Fibroblast of lung (primary cell): Measurements from ENCODE around the gene NKX6-2.

Source experiments
- EZH2 ChIP-seq: IDR thresholded peaks from 2 replicates; pipeline ENCODE4 v1.5.1; 2012; ENCODE audit warnings: low read length, control low read depth, mild to moderate bottlenecking; ENCODE audit errors: missing control alignments
- TF ChIP-seq, protein P1 (sequence below), 2 donors: IDR thresholded peaks in 1 of 2; conservative IDR thresholded peaks in 1 of 2; 1 replicate in 1 of 2; 2 replicates in 1 of 2; pipeline ENCODE4 v1.5.1; 2011 to 2012; ENCODE audit warnings: low read length in 2 of 2, control low read depth in 1 of 2, inconsistent platforms in 1 of 2, low read depth in 1 of 2, mild to moderate bottlenecking in 1 of 2

GRCh38 chr10:132735341-132735775 is 50.6 kb downstream of the NKX6-2 start:
- TF ChIP-seq, protein P1, sequence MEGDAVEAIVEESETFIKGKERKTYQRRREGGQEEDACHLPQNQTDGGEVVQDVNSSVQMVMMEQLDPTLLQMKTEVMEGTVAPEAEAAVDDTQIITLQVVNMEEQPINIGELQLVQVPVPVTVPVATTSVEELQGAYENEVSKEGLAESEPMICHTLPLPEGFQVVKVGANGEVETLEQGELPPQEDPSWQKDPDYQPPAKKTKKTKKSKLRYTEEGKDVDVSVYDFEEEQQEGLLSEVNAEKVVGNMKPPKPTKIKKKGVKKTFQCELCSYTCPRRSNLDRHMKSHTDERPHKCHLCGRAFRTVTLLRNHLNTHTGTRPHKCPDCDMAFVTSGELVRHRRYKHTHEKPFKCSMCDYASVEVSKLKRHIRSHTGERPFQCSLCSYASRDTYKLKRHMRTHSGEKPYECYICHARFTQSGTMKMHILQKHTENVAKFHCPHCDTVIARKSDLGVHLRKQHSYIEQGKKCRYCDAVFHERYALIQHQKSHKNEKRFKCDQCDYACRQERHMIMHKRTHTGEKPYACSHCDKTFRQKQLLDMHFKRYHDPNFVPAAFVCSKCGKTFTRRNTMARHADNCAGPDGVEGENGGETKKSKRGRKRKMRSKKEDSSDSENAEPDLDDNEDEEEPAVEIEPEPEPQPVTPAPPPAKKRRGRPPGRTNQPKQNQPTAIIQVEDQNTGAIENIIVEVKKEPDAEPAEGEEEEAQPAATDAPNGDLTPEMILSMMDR (conservative IDR thresholded peaks at IDR 0.05 in 1 of 2, IDR thresholded peaks at IDR 0.05 in 1 of 2; ENCODE audit: low read depth in 1 of 2, low read length in 2 of 2), result no peak
- TF ChIP-seq EZH2, result no peak
